Forelimb muscle (tissue), 1 donor: Measurements from ENCODE around the gene OLFM3. TPM values are rescaled to one million over a fixed set of nuclear protein-coding genes. Genes with fewer than 3 reads are reported as not detected.

Experiments used
- DNase-seq: peaks from one replicate; pipeline ENCODE4 v3.0.0-alpha.2; 2013; ENCODE audit warnings: low read depth
- polyA plus RNA-seq: library from polyadenylated mRNA; unstranded; fragments of 120-200 nt; gene quantifications from one replicate; pipeline ENCODE4 v1.2.1, GENCODE V29; 2013; ENCODE audit not compliant: insufficient read length

OLFM3 gene
- polyA plus RNA-seq, 1 donor: 0.37 TPM

DNA sequence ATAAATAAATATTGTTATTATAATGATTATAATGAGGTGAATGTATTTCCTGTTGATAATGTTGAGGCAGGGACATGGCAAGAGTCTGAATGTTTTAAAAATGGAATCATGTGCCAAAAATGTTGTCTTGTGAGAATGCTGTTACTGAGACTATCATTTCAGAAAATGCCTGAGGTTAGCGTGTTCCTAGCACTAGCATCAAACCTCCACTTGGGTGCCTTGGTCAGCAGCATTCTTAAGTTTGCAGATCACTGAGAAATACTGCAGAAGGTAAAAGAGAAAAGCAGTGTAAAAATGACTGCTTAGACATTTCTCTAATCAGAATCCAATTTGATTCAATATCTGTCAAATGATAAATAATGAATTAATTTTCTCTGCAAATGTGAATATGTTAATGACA is 50.8 kb downstream of the OLFM3 start:
- no peak for DNase-seq

DNA sequence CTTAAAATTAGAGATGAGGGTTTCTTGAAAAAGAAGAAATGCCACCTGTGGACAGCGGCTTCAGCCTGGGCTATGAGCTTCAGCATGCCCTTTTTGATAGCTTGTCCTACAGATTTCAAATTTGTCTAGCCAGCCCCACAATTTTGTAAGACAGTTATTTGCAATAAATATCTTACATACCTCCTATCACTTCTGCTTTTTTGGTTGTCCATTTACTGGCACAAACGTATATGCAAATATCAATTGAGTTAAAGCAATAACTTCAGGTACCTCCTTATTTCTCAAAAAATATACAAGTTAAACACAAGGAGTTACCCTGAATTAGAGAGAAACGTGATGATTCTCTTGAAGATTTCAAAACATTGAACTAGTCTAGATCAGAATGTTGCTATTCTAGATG is 53.5 kb downstream of the OLFM3 start:
- DNase-seq: no peak

DNA sequence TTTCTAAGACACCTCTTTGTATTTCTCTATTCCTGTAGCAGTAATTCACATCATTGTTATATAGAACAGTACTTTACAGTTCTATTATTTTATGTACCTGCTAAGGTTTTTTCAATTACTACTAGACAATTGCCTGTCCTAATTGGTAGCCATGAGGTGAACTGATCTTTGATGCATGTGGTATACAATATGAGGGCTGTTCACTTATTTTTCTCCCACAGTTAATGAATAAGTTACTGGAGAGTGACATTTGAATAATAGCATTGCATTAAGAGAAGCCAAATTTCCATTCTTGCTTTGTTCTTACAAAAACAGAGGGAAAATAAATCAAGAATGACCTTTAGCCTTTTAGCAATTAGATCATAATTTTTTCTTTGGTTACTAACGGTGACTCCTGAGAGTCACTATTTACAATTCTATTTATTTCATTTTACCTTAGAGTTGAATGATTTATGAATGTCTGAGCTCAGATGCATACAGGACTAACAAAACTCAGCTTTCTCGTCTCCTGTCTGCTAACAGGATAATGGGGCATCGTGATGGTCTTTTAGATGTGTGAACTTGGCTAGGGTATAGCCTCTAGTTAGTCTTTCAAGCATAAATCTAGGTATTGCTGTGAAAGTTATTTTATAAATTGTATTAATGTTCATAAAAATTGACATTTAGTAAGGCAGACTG is 54.1 kb downstream of the OLFM3 start:
- no peak for DNase-seq

DNA sequence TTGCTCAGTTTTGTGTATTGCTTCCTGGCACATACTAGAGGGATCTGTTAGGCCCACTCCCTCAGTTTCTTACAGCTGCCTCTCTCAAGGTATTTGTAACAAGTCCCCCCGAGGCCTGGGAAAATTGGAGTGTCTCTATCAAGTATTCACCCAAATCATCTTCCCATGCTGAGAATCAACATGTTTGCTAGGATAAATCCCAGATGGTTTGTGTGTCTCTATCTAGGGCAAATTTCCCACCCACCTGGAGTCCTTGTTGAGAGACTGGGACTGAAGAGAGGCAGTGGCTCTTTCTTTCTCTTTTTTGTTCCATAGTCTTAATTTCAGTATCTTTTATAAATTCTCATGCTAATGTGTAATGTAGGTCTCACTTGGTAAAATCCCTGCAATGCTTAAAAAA is 58.0 kb downstream of the OLFM3 start:
- no peak for DNase-seq

DNA sequence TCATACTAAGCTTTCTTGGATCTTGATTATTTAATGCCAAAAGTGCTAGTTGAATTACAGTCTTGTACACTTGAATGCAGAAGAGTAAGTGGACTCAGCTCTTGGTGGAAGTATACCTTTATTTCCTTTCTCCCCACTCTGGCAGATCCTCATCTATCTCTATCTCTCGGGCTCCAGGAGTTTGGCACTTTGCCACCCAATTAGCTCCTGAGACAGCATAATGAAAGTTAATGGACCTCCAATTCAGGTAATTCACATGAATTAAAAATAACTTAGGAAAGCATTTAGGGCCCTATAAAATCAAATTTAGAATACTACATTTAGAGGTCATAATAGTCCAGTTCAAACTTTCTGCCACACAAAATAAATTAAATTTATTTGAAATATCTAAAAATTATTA is 67.4 kb downstream of the OLFM3 start:
- no peak for DNase-seq

DNA sequence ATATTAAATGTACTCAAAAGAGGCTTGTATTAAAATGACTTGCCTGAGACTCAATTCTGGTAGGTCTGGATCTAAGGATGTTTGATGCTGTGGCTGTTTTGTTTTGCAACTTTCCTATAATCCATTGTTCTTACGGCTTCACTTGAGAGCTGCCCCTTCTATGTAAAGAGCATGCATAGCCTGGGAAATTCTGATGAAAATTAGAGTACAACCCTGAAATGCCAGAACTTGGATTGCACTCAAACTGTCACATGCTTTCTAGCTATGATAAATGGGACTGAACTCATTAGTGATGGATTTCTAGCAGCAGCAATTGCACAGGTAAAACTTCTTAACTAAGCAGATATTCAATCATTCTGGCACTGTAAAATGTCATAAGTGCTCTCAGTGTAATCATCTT is 67.9 kb downstream of the OLFM3 start:
- no peak for DNase-seq

DNA sequence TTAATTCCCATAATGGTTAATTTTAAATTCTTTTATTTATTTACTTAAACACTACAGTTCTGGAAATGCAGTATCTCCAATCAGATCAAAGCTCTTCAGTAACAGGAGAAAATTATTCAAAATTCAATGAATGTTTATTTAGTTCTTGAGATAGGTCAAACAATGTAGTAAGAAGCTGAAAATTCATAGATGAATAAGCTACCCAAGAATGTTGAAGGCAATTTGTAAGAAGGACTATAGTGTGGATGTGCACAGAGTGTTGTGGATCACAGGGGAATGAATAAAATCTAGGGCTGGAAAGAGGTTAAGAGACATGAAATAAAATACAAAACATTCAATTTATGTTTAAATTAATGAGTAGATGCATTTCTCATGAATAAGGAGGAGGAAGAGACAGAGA is 72.0 kb downstream of the OLFM3 start:
- no peak for DNase-seq

DNA sequence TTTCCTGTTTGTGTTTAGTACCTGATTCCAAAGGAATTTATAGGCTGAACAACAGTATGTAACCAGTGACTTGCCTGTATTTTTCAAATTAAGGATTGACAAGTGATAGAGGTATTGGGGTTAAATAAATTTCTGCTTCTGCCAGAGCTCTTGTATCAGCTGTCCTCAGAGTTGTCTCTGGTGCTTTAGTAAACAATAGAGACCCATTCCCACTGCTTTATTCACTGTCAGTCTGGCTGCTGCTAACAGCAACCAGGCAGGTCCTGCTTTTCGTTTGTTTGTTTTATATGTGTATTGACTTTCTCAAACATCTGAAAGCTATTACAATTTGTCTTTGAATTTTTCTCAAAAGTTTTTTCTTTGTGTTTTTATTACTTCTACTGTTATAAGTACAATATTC is 76.1 kb downstream of the OLFM3 start:
- no peak for DNase-seq

DNA sequence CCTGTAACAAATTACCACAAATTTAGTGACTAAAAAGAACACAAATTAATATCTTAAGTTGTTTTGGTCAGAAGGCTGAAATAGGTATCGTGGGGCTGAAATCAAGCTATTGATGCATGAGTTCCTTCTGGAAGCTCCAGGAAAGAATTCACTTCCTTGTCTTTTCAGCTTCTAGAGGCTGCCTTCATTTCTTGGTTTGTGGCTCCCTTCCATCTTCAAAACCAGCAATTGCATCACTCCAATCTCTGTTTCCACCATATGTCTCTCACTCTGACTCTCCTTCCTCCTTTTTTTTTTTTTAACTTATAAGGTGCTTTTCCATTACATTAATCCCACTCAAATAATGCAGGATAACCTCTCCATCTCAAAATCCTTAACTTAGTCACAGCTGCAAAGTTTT is 78.4 kb downstream of the OLFM3 start:
- DNase-seq: no peak

DNA sequence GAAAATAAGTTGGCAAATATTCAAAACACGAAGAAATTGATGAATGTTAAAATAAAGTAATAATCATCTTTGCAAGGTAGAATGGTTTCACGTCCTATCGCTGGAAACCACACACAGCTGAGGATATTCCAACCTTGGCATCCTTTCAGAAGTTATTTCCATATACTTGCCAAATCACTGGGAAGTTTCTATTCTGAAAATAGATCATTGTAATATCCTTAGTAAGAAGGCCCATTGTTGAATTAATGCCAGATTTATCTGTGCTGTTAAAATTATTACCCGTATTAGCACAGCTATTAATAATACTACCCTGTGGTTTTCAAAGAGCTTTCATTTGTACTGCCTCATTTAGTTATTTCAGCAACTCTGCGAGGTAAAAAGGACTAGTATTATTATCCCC is 81.1 kb downstream of the OLFM3 start:
- DNase-seq: peak; percentile 17

DNA sequence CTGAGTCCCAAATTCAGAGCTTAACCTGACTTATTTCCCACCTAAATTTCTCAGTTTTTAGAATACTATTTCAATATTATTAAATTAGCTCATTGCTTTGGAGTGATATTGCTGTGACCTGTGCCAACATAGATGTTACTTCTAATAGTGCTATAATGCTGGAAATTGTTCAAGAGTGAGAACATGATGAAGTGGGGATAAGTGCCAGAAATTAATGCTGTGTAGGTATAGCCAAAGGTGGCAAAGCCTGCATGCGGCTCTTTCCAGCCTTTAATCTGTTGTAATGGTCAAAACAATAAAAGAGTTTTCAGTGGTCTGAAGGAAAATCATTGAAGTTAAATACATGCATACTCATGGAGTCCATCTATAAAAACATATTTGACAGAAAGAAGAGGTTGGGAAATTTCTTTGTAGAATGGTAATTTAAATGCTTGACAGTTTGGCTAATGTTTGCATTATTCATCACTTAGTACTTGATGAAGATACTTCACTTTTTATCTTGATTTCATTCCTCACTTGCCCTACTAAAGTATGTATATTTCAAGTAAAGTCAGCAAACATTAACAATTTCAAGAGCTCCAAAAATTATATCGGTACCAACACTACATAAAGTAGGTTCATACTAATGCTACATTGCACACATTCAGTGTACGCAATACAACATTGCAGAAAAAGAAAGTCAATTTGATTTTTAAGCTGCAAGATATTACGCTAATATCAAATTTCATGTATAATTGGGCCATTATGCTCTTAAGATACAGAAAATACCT is 82.1 kb downstream of the OLFM3 start:
- DNase-seq: no peak

DNA sequence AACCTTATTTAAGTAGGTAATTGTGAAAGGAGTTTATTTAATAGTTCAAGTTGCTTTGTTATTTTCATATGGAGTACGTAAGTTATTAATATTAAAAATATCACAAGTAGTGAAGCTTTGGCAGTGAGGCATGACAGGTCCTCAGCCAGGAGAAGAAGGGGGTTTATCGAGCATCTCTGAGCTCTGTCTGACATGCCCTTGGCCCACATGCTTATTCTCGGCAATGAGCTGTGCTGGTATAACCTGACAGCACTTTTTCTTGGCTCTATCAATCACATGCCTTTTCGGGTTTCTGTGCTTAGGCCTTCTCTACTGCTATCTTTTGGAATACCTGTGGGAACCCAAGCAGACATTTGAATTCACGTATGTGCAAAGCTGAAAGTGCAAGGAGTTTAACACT is 84.8 kb downstream of the OLFM3 start:
- DNase-seq: no peak

DNA sequence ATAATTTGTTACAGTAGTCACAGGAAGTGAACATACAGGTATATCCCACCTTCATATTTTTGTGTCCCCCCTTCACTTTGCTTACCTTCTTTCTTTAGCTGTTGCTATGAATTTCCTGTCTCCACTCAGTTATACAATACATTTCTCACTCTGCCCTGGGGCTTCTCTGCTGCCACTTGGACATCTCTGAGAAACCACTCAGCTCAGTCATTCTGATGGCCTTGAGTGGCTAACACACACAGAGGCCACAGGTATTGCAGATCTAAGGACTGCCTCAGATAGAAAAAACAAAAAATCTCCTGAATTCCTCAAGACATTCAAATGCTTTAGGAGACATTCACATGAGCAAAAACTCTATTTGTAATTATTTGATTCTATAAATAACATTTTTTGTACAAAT is 87.7 kb downstream of the OLFM3 start:
- DNase-seq: no peak

DNA sequence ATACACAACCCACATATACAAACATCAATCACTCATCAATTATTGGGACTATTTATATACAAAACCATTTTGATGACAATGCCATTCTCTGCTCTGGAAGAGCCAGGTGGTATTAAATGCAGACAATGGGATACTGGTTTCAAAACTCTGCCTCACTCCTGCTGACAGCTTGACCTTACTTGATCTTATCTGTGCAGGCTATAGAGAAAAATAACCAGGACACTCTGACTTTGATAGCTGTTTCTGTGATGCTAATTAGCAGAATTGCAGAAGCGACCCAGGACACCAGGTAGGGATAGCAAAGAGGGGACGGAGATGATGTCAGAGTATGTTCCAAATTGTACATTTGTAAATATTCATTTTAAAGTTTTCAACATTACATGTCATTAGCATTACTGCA is 89.5 kb downstream of the OLFM3 start:
- DNase-seq: no peak

DNA sequence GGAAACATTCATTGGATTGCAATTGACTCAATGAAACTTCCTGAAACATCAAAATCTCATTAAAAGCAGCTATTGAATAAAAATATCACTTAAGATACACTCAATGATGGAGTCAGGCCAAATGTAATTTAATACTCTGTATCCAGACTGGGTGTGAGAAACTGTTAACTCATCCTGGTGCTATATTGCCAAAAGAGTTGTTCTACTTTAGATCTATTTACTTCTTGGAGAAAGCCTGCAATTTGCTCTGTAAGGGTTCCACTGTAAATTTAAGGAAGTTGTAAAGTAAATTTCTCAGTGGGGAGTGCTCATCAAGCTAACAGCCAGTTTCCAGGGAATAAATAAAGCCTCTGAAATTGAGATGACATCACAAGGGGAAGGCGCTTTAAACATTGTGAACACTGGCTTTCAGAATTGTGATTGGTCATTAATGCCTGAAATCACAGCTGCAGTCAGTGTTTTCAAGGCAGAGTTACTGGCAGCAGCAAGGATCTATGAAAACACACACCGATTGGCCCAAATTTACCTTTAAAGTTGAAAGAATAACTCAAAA is 91.4 kb downstream of the OLFM3 start:
- DNase-seq: no peak

DNA sequence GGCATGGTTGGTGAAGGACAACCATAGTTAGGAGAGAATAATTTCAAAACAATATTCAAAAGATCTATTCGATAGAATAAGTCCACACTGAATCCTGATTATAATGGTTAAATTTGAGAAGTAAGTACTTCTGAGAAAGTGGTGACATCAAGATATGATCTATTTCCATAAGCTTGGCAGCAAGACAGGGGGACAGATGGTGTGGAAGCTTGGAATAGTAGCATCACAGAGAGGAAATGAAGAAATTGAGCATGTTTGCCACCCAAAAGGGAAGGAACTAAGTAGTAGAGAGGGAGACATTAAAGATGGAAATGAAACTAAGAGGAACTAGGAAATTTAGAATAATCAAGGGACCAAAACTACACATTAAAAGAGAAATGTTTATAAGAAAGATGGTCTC is 94.5 kb downstream of the OLFM3 start:
- no peak for DNase-seq

DNA sequence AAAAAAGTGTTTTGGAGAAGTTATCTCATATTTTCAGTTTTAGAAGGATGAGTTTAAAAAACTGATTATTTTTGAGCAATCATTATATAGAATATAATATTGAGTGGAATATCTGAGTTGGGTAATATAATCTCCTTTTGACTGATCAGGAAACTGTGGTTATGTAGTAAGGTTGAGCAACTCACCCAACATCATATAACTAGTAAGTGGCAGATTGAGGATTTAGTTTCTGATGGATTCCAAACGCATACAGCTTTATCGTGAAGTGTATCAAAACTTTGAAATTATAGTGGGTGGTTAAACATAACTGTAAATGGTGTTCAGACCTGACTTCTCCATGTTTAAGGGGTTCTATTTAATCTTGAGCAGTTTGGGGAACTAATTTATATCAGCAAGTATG is 98.6 kb downstream of the OLFM3 start:
- no peak for DNase-seq

DNA sequence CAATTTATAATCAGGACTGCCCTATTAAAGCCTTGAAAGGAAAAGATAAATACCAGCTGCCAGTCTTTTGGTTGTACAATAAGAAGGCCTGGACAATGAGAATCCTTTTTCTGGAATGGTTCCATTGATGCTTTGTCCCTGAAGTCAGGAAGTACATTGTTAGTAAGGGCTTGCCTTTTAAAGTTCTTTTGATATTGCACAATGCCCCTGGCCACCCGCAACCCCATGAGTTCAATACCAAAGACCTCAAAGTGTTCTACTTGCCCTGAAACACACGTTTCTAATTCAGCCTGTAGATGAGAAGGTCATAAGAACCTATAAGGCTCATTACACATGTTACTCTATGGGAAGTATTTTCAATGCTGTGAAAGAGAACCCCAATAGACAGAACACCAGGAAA is 112.1 kb downstream of the OLFM3 start:
- no peak for DNase-seq

DNA sequence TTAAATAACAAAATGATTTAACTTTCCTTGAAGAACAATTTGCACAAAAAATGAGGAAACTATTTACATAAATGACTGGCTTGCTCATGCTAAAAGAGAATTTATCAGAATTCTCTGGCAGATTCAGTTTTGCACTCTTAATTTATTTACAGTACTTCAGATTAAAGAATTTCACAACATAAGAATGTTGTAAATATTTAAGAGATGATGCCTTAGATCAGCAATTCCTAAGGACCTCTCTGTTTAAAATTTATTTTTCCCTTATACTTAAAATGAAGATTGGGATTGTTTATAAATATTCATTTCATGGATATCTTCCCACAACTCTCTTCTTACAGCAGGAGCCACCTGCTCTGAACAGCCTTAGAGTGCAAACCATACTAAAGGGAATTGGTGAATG is 120.8 kb downstream of the OLFM3 start:
- DNase-seq: no peak

DNA sequence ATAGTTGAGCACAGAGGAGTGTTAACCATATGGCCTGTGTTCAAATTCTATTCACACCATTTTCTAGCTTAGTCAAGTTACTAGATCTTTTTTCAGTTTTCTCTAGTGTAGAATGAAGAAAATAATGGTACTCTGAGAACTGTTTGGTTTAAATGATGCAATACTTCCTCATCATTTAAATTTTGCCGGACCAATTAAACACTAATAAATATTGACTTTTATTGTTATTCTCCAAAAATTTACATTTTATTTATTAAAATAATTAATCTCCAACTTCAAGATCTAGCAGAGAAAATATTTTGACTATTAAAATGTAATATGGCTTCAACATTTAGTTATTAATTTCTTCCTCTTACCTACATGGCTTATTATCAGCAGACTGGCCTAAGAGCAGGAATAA is 123.1 kb downstream of the OLFM3 start:
- no peak for DNase-seq

DNA sequence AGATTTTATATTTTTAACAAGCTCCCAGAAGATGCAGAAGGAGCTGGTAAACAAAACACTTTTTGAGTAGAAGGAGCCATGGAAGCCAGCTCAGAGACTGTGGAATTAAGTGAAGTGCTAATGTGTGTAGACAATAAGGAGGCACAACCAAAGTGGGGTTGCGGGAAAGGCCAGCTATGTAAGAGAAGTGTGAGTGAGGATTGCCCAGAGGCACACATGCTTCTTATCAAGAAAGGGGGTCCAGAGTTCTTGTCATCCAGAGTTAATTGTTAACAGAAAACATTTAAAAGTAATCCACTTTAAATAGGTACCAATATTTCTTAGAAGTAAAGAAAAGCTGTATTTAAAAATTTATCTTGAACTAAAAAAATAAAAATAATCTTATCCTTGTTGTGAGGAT is 136.8 kb downstream of the OLFM3 start:
- no peak for DNase-seq

DNA sequence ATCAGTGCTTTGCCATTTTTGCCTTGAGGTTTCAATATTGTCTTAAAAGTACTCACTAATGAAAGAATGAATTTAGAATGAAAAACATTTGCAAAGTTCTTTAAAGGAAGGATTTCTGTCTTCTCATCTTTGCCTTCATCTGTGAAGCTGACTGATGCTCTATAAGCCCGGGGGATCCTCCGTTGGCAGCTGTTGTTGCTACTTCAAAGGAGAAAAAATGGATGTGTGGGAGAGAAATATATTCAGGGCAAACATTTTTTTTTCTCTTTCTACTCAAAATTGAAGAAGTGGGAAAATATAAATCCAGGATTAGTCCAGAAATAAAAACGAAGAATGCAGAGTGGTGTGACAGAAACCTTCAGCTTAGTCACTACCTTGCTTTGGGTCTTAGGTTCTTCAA is 142.5 kb downstream of the OLFM3 start:
- no peak for DNase-seq

DNA sequence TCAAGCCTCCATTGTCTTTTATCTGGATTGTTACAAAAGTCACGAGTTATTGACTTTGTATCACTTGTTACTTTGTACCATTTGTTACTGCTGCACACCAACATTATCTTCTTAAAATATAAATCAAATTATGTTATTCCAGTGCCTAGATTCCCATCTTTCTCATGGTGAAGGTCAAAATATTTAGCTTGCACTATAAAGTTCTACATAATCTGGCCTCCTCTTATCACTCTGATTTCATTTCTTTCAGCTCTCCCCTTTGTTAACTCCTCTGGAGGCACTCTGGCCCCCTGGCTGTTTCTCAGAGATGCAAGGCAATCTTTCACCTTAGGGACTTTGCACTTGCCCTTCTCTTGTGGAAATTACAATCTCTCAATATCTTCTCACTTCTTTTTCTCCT is 143.8 kb downstream of the OLFM3 start:
- DNase-seq: no peak
